Esophagus muscularis mucosa (tissue), 4 donors: ENCODE data around the gene CACNG7. TPM values are rescaled to one million over a fixed set of nuclear protein-coding genes. Genes with fewer than 3 reads are reported as not detected.

Experiments used
- DNase-seq: peaks from one replicate; pipeline ENCODE4 v3.0.0-alpha.2; 2017; ENCODE audit errors: extremely low spot score
- H3K27ac ChIP-seq, 4 donors: fragments of 200-600 bp; sonication (generic); replicated peaks in 1 of 4; 1 replicate in 3 of 4; 2 replicates in 1 of 4; pipeline ENCODE4 v1.5.1; 2016 to 2019; ENCODE audit warnings: mild to moderate bottlenecking in 1 of 4
- H3K27me3 ChIP-seq, 4 donors: fragments of 200-600 bp; sonication (generic); one replicate each; pipeline versions ENCODE4 v1.5.1 to v1.6.0; 2016 to 2019
- H3K36me3 ChIP-seq, 4 donors: fragments of 200-600 bp; sonication (generic); one replicate each; pipeline ENCODE4 v1.5.1; 2016 to 2019
- H3K4me1 ChIP-seq, 4 donors: fragments of 200-600 bp; sonication (generic); one replicate each; pipeline ENCODE4 v1.5.1; 2016 to 2019
- H3K4me3 ChIP-seq, 4 donors: fragments of 200-600 bp; sonication (generic); 1 replicate in 2 of 4; 2 replicates in 2 of 4; pipeline ENCODE4 v1.5.1; 2016 to 2019; ENCODE audit warnings: mild to moderate bottlenecking in 4 of 4, moderate library complexity in 1 of 4
- H3K9me3 ChIP-seq, 4 donors: fragments of 200-600 bp; sonication (generic); 1 replicate in 3 of 4; 2 replicates in 1 of 4; pipeline ENCODE4 v1.5.1; 2016 to 2019
- CTCF ChIP-seq, 3 experiments: fragments of 200-600 bp in 2 of 3; fragments of 450-650 bp in 1 of 3; sonication (generic) in 2 of 3; IDR thresholded peaks; one replicate each; pipeline ENCODE4 v1.5.1; 2017 to 2019; ENCODE audit warnings: antibody characterized with exemption in 3 of 3, mild to moderate bottlenecking in 2 of 3, moderate library complexity in 1 of 3
- EP300 ChIP-seq: sonication (generic); formaldehyde crosslinking; IDR thresholded peaks from one replicate; pipeline ENCODE4 v1.6.1; 2017; ENCODE audit warnings: antibody characterized with exemption
- POLR2A ChIP-seq: fragments of 450-650 bp; IDR thresholded peaks from one replicate; pipeline ENCODE4 v1.6.1; 2017; ENCODE audit warnings: antibody characterized with exemption, moderate library complexity, mild to moderate bottlenecking, low read depth
- POLR2AphosphoS5 ChIP-seq, 2 donors: sonication (generic); formaldehyde crosslinking; IDR thresholded peaks; one replicate each; pipeline ENCODE4 v1.6.1; 2017; ENCODE audit warnings: antibody characterized with exemption in 2 of 2
- WGBS: methylation state at CpG from one replicate; pipeline ENCODE4 v1.1.5; 2018; 5-methylcytosine and 5-hydroxymethylcytosine counted together
- intact Hi-C: fragments of 100-400 bp; cut with DNase I; formaldehyde crosslinking; loops from one replicate; pipeline ENCODE4 v1.15.1; 2023
- total RNA-seq, 4 donors: library from RNA; depleted of rRNA; stranded (reverse); fragments of >200 nt; gene quantifications; one replicate each; pipeline versions ENCODE4 v1.1.0 to v1.2.1, GENCODE V29; 2016

CACNG7 gene
- total RNA-seq, 4 donors from 2014 or later: under 0.01 to 1.2 TPM; not detected in 2

GRCh38 chr19:53885036-53885435 is 24.0 kb upstream of the CACNG7 start:
- 92% methylated on average over 10 of the region's 10 CpGs for WGBS
- TF ChIP-seq EP300 (no peak), CTCF (IDR thresholded peaks at IDR 0.05) (no peak), POLR2AphosphoS5 (IDR thresholded peaks at IDR 0.05) (no peak), POLR2A (no peak)
- no peaks in the 10 kb centered on the region for H3K36me3 ChIP-seq
- peaks cover 15 to 35% (median 29%) of the 10 kb centered on the region in 4 donors for H3K4me1 ChIP-seq
- DNase-seq: no peak
- no peak overlapping the region for H3K4me3 ChIP-seq
- H3K9me3 ChIP-seq: no peaks in the 10 kb centered on the region
- H3K27me3 ChIP-seq: peaks cover 4 to 58% (median 31%) of the 10 kb centered on the region in 4 donors
- no peak overlapping the region for H3K27ac ChIP-seq
- intact Hi-C loops: no loop called here

GRCh38 chr19:53892301-53892980 is 16.6 kb upstream of the CACNG7 start:
- H3K4me1 ChIP-seq: peaks cover 4 to 9% (median 8%) of the 10 kb centered on the region in 4 donors
- H3K27ac ChIP-seq: no peak overlapping the region
- H3K36me3 ChIP-seq: no peaks in the 10 kb centered on the region
- intact Hi-C loops: no loop called here
- H3K4me3 ChIP-seq: no peak overlapping the region
- WGBS: 70% methylated on average over 23 of the region's 23 CpGs
- no peak for DNase-seq
- no peak for TF ChIP-seq POLR2AphosphoS5 (IDR thresholded peaks at IDR 0.05)
- TF ChIP-seq EP300: no peak
- no peak for TF ChIP-seq POLR2A
- no peak for TF ChIP-seq CTCF (IDR thresholded peaks at IDR 0.05)
- no peaks in the 10 kb centered on the region for H3K9me3 ChIP-seq
- peaks cover 0 to 84% (median 8%) of the 10 kb centered on the region in 4 donors for H3K27me3 ChIP-seq

GRCh38 chr19:53892981-53893325 is 16.1 kb upstream of the CACNG7 start:
- TF ChIP-seq CTCF (IDR thresholded peaks at IDR 0.05) (no peak), POLR2AphosphoS5 (IDR thresholded peaks at IDR 0.05) (no peak), POLR2A (no peak), EP300 (no peak)
- no peaks in the 10 kb centered on the region for H3K9me3 ChIP-seq
- no peak overlapping the region for H3K4me3 ChIP-seq
- 77% methylated on average over 6 of the region's 8 CpGs for WGBS
- no peak for DNase-seq
- H3K27me3 ChIP-seq: peaks cover 0 to 89% (median 11%) of the 10 kb centered on the region in 4 donors
- no peak overlapping the region for H3K27ac ChIP-seq
- intact Hi-C loops: no loop called here
- H3K4me1 ChIP-seq: peaks cover 4 to 9% (median 8%) of the 10 kb centered on the region in 4 donors
- H3K36me3 ChIP-seq: no peaks in the 10 kb centered on the region

- Histone ChIP-seq H3K27me3 (peaks cover 0 to 100% (median 22%) of the 10 kb centered on the region in 4 donors), H3K27ac (no peak overlapping the region)
- 82% methylated on average over 9 of the region's 9 CpGs for WGBS
These were observed 14.4 kb upstream of the CACNG7 start for GRCh38 chr19:53894707-53895106.

More at GRCh38 chr19:53894707-53895106, 14.4 kb upstream of the CACNG7 start:
- no peaks in the 10 kb centered on the region for H3K9me3 ChIP-seq
- no peaks in the 10 kb centered on the region for H3K36me3 ChIP-seq
- intact Hi-C loops: no loop called here
- H3K4me3 ChIP-seq: no peak overlapping the region
- H3K4me1 ChIP-seq: peaks cover 2 to 13% (median 6%) of the 10 kb centered on the region in 4 donors
- no peak for DNase-seq
- no peak for TF ChIP-seq EP300
- no peak for TF ChIP-seq CTCF (IDR thresholded peaks at IDR 0.05)
- TF ChIP-seq POLR2A: no peak
- no peak for TF ChIP-seq POLR2AphosphoS5 (IDR thresholded peaks at IDR 0.05)
